Measurements from ENCODE around the gene TMEM41B.
"Not testable (repeated sequence)": the region's sequence is repeated elsewhere in the genome, so short reads cannot be mapped to it uniquely, and the experiment has no call there.

TMEM41B gene

GRCh38 chr11:9314291-9315077 lies at the start of gene TMEM41B:
Gene TMEM41B (minus strand): TSS chr11:9314593. CDS start chr11:9314441, 152 bp downstream.
- peak; percentile 99 for DNase-seq

- DNase-seq = no peak
Measured at GRCh38 chr11:9362393-9362863, 48.0 kb upstream of the TMEM41B start.

GRCh38 chr11:9360862-9361622 lies 46.6 kb upstream of the TMEM41B start:
- DNase-seq = not testable (repeated sequence)

- no peak for DNase-seq
Measured at GRCh38 chr11:9357041-9357440, 42.6 kb upstream of the TMEM41B start.

GRCh38 chr11:9351321-9351881 lies 37.0 kb upstream of the TMEM41B start:
- DNase-seq = no peak

- DNase-seq = not testable (repeated sequence)
Measured at GRCh38 chr11:9347779-9348178, 33.4 kb upstream of the TMEM41B start.

GRCh38 chr11:9347100-9347499 lies 32.7 kb upstream of the TMEM41B start:
- DNase-seq = peak in 1 of 2 donors; percentile 10

GRCh38 chr11:9344061-9344680 lies 29.8 kb upstream of the TMEM41B start:
- DNase-seq = no peak

GRCh38 chr11:9341638-9342178 lies 27.3 kb upstream of the TMEM41B start:
- DNase-seq = no peak

GRCh38 chr11:9332655-9333054 lies 18.3 kb upstream of the TMEM41B start:
- no peak for DNase-seq

GRCh38 chr11:9330387-9331384 lies 16.3 kb upstream of the TMEM41B start:
- DNase-seq = no peak

GRCh38 chr11:9320047-9320446 lies 5.7 kb upstream of the TMEM41B start:
- no peak for DNase-seq

GRCh38 chr11:9319377-9320001 lies 5.1 kb upstream of the TMEM41B start:
- not testable (repeated sequence) for DNase-seq

GRCh38 chr11:9318442-9319376 lies 4.3 kb upstream of the TMEM41B start:
- DNase-seq = not testable (repeated sequence)

- DNase-seq = no peak
Measured at GRCh38 chr11:9316334-9316733, 1.9 kb upstream of the TMEM41B start.

- no peak for DNase-seq
Measured at GRCh38 chr11:9315078-9315688, 790 bp upstream of the TMEM41B start.

GRCh38 chr11:9313648-9314290 lies 624 bp downstream of the TMEM41B start:
- peak in 1 of 2 donors; percentile 15 for DNase-seq

- DNase-seq = no peak
Measured at GRCh38 chr11:9310485-9311090, 3.8 kb downstream of the TMEM41B start.
